Epithelial cell of esophagus (primary cell): Measurements from ENCODE around the gene RAF1.
"Not testable (repeated sequence)": the region's sequence is repeated elsewhere in the genome, so short reads cannot be mapped to it uniquely, and the experiment has no call there.

ENCODE experiments used
- DNase-seq: peaks from one replicate; pipeline ENCODE4 v3.0.0; 2010; ENCODE audit warnings: low read depth
- H3K4me3 ChIP-seq: 2 replicates; pipeline ENCODE4 v1.5.1; 2011; ENCODE audit warnings: mild to moderate bottlenecking, low read length, control low read depth
- TF ChIP-seq, protein P1 (sequence below): IDR thresholded peaks from 2 replicates; pipeline ENCODE4 v1.5.1; 2011; ENCODE audit warnings: low read depth, mild to moderate bottlenecking, low read length, control low read depth, inconsistent platforms; ENCODE audit not compliant: insufficient read depth; ENCODE audit errors: missing control alignments

The RAF1 gene

DNA sequence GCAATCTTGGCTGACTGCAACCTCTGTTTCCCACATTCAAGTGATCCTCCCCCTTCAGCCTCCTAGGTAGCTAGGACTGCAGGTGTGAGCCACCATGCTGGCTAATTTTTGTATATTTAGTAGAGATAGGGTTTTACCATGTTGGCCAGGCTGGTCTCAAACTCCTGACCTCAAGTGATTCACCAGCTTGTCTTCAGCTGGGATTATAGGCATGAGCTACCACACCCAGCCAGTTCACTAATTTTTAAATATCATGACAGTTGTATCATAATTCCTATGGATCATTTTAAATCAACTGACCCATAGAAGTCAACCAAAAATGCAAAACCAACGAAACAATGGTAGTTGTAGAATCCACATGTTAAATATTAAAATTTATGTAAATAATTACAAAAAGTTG lies 35.1 kb downstream of the RAF1 start:
- H3K4me3 ChIP-seq = no peak overlapping the region
- TF ChIP-seq, protein P1, sequence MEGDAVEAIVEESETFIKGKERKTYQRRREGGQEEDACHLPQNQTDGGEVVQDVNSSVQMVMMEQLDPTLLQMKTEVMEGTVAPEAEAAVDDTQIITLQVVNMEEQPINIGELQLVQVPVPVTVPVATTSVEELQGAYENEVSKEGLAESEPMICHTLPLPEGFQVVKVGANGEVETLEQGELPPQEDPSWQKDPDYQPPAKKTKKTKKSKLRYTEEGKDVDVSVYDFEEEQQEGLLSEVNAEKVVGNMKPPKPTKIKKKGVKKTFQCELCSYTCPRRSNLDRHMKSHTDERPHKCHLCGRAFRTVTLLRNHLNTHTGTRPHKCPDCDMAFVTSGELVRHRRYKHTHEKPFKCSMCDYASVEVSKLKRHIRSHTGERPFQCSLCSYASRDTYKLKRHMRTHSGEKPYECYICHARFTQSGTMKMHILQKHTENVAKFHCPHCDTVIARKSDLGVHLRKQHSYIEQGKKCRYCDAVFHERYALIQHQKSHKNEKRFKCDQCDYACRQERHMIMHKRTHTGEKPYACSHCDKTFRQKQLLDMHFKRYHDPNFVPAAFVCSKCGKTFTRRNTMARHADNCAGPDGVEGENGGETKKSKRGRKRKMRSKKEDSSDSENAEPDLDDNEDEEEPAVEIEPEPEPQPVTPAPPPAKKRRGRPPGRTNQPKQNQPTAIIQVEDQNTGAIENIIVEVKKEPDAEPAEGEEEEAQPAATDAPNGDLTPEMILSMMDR = no peak
- DNase-seq = no peak

DNA sequence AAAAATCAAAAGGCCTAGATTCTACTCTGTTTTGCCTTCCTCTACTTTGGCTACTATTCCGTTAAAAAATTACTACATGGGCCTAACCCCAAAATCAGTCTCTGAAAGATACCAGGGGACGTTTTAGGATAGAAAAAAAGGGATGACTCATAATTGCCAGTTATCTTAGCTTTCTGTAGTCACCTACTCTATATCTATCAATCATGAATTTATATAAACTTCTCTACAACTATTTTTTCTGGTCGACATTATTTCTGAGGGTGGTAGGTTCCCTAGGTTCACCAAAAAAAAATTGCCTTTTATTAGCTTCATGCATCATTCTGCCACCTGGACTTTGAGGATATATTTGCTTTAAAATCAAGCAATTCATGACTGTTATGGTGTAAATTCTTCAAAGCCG lies 36.5 kb downstream of the RAF1 start:
- TF ChIP-seq, protein P1 = no peak
- no peak overlapping the region for H3K4me3 ChIP-seq
- no peak for DNase-seq

DNA sequence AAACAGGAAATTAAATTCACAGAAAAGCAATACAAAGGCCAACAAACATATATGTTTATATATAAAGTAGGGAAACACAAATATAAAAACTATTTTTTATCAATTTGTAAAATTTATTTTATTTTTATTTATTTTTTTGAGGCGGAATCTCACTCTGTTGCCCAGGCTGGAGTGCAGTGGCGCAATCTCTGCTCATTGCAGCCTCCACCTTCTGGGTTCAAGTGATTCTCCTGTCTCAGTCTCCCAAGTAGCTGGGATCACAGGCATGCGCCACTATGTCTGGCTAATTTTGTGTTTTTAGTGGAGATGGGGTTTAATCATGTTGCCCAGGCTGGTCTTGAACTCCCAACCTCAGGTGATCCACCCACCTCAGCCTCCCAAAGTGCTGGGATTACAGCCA lies 39.0 kb downstream of the RAF1 start:
- not testable (repeated sequence) for H3K4me3 ChIP-seq, DNase-seq

DNA sequence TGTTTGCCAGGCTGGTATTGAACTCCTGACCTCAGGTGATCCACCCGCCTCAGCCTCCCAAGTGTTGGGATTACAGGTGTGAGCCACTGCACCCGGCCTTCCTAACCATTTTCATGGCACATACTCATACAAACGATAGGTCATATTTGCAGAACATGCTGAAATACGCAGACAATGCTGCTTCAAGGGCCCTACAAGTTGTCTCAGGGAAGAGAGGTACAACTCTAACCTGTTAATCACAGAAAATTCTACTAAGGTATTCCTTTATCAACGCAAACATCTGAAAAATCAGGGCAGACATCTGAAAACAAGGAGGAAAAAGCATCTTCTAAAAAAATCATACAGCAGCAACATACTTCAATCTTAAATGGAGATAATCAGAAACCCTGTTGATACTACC lies 39.9 kb downstream of the RAF1 start:
- TF ChIP-seq, protein P1 = no peak
- DNase-seq = no peak
- H3K4me3 ChIP-seq = no peak overlapping the region

DNA sequence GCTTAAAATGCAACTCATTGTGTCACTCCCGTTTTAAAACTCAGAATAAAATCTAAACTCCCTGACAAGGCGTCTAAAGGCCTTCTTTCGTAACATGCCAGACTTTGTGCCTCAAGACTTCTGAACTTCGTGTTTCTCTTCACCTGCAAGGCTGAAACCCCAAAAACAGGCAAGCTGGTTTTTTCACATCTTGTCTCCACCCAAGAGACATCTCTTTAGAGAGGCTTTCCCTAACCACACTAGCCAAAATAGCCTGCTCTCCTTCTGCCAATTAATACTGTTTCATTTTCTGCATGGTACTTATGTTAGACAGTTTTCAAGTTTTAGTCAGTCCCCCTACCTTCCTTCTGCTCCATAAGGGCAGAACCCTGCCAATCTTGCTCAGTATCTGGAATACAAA lies 41.6 kb downstream of the RAF1 start:
- TF ChIP-seq, protein P1 = no peak
- no peak for DNase-seq
- no peak overlapping the region for H3K4me3 ChIP-seq

DNA sequence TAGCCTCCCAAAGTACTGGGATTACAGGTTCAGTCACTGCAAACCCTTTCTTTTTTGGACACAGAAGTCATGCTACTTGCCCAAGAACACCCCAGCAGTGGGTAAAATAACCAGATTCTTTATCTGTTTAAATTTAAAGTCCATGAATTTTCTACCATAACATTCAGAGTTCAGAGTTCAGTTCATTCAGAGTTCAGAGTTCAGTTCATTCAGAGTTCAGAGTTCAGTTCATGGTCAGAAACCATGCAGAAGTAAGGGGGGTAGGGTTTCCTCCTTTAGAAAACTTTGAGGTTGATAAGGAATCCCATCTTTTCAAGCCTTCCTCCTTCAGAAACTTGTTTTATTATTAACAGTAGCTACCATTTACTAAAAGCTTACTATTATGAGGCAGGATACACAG lies 43.2 kb downstream of the RAF1 start:
- DNase-seq = no peak
- TF ChIP-seq, protein P1 = no peak

DNA sequence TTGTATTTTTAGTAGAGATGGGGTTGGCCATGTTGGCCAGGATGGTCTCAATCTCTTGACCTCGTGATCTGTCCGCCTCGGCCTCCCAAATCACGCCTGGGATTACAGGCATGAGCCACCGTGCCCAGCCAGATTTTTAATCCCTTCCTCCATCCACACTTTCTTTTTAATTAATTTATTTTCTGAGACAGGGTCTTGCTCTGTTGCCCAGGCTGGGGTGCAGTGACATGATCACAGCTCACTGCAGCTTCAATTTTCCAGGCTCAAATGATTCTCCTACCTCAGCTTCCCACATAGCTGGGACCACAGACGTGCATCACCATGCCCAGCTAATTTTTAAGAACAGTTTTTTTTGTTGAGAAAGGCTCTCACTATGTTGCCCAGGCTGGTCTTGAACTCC lies 43.6 kb downstream of the RAF1 start:
- no peak overlapping the region for H3K4me3 ChIP-seq
- DNase-seq = no peak
- TF ChIP-seq, protein P1 = no peak

More for the DNA sequence above, 43.2 kb downstream of the RAF1 start:
- H3K4me3 ChIP-seq = no peak overlapping the region

DNA sequence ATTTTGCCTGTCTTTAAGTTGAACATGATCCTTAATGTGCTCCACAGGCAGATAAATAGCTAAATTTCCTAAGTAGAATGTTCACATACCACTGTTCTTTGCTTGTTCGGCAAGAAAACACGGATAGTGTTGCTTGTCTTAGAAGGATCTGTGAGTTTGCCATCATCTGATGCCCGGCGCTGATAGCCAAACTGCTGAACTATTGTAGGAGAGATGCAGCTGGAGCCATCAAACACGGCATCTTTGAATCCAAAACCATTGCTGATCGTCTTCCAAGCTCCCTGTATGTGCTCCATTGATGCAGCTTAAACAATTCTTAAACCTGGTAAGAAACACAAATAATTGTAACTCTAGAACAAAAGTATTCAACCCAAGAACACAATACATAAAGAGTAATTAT lies 45.5 kb downstream of the RAF1 start:
- TF ChIP-seq, protein P1 = no peak
- H3K4me3 ChIP-seq = no peak overlapping the region
- no peak for DNase-seq
